ENCODE measurements around the gene TTC24.
"Not testable (repeated sequence)": the region's sequence is repeated elsewhere in the genome, so short reads cannot be mapped to it uniquely, and the experiment has no call there.

The TTC24 gene

DNA sequence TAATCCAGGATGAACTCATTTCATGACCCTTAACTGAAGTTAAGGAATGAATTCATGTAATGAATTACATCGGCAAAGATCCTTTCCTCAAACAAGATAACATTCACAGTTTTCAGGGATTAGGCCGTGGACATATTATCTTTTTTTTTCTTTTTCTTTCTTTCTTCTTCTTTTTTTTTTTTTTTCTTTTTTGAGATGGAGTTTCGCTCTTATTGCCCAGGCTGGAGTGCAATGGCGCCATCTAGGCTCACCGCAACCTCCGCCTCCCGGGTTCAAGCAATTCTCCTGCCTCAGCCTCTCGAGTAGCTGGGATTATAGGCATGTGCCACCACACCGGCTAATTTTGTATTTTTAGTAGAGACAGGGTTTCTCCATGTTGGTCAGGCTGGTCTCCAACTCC is 51.6 kb downstream of the TTC24 start:
- in situ Hi-C loops (cut with MboI; ENCODE audit: low pct_unique_long_range_greater_than_20kb, low sequenced_read_pairs, unreplicated experiment); DNase-seq (ENCODE audit: low spot score): not testable (repeated sequence)
- peak; percentile 8 for TF ChIP-seq CTCF (IDR thresholded peaks at IDR 0.05; ENCODE audit: extremely low read depth, insufficient read depth, missing control alignments)

- no peak for TF ChIP-seq CTCF (IDR thresholded peaks at IDR 0.05; ENCODE audit: extremely low read depth, insufficient read depth, missing control alignments)
- DNase-seq (ENCODE audit: low spot score) = no peak
- in situ Hi-C loops (cut with MboI; ENCODE audit: low pct_unique_long_range_greater_than_20kb, low sequenced_read_pairs, unreplicated experiment) = no loop called here
Observed at GRCh38 chr1:156632355-156632754, 52.8 kb downstream of the TTC24 start.

All from GM13977 (cell line).